IMR-90 (cell line): ENCODE results near the gene ATF7IP. TPM values are rescaled to one million over a fixed set of nuclear protein-coding genes. Genes with fewer than 3 reads are reported as not detected.

Source experiments
- ATAC-seq: fragments of 200-7000 bp; cut with Tn5 transposase; 2 replicates; pipeline ENCODE4 v1.9.1; 2020; ENCODE audit warnings: low read depth, mild to moderate bottlenecking, moderate library complexity
- BruUV-seq: library from RNA; stranded (reverse); fragments of 400-500 nt; replicated peaks from 2 replicates; lab custom pipeline; 2021; lab: Mats Ljungman, UMichigan
- CTCF ChIA-PET: fragments of 300-600 bp; formaldehyde crosslinking; extraction: SDS; loops from one replicate; lab custom pipeline; 2021; ENCODE audit warnings: antibody characterized with exemption; lab: Yijun Ruan, JAX
- POLR2A ChIA-PET: fragments of 300-600 bp; sonication (Branson Sonifier 250); formaldehyde crosslinking; loops from one replicate; lab custom pipeline; 2022; ENCODE audit warnings: antibody characterized with exemption; ENCODE audit not compliant: unreplicated experiment; lab: Charles Lee
- DNase-seq: peaks from one replicate; pipeline ENCODE4 v3.0.0; 2013
- H2AFZ ChIP-seq: replicated peaks from 2 replicates; pipeline ENCODE3; 2013; ENCODE audit warnings: low read length, mild to moderate bottlenecking; ENCODE audit not compliant: poor library complexity
- H2AK5ac ChIP-seq: 2 replicates; pipeline ENCODE4 v1.6.1; 2013; ENCODE audit warnings: low read depth, low read length, inconsistent platforms
- H2AK9ac ChIP-seq: replicated peaks from 2 replicates; pipeline ENCODE3; 2013; ENCODE audit warnings: mild to moderate bottlenecking, low read depth, low read length, moderate library complexity; ENCODE audit not compliant: poor library complexity
- H2BK120ac ChIP-seq: 2 replicates; pipeline ENCODE4 v1.6.1; 2013; ENCODE audit warnings: low read depth, low read length, inconsistent platforms
- H2BK15ac ChIP-seq: 3 replicates; pipeline ENCODE4 v1.6.1; 2013; ENCODE audit warnings: low read depth, low read length, inconsistent platforms
- H2BK20ac ChIP-seq: 2 replicates; pipeline ENCODE4 v1.6.1; 2013; ENCODE audit warnings: low read depth, mild to moderate bottlenecking, inconsistent platforms, low read length, moderate library complexity
- H2BK5ac ChIP-seq: 2 replicates; pipeline ENCODE4 v1.6.1; 2013; ENCODE audit warnings: mild to moderate bottlenecking, low read depth, low read length, inconsistent platforms; ENCODE audit not compliant: poor library complexity, severe bottlenecking
- H3K14ac ChIP-seq: replicated peaks from 2 replicates; pipeline ENCODE4 v1.6.1; 2013; ENCODE audit warnings: low read depth, low read length, inconsistent platforms
- H3K18ac ChIP-seq: 2 replicates; pipeline ENCODE4 v1.6.1; 2013; ENCODE audit warnings: low read depth, low read length, control low read depth
- H3K23ac ChIP-seq: 2 replicates; pipeline ENCODE4 v1.6.1; 2013; ENCODE audit warnings: low read depth, low read length, inconsistent platforms
- H3K27ac ChIP-seq: 2 replicates; pipeline ENCODE4 v1.5.1; 2013; ENCODE audit warnings: mild to moderate bottlenecking, control low read depth, low read length; ENCODE audit not compliant: insufficient read depth
- H3K27me3 ChIP-seq: 2 replicates; pipeline ENCODE4 v1.6.1; 2013; ENCODE audit warnings: low read length; ENCODE audit not compliant: control insufficient read depth, insufficient read depth
- H3K36me3 ChIP-seq: 2 replicates; pipeline ENCODE4 v1.6.1; 2013; ENCODE audit warnings: low read length, mixed read lengths; ENCODE audit not compliant: control insufficient read depth, insufficient read depth
- H3K4ac ChIP-seq: 2 replicates; pipeline ENCODE4 v1.6.1; 2013; ENCODE audit warnings: low read depth, low read length, inconsistent platforms
- H3K4me1 ChIP-seq: 2 replicates; pipeline ENCODE4 v1.6.1; 2013; ENCODE audit warnings: low read length, mixed read lengths; ENCODE audit not compliant: control insufficient read depth, insufficient read depth
- H3K4me2 ChIP-seq: 2 replicates; pipeline ENCODE4 v1.6.1; 2013; ENCODE audit warnings: low read depth, mild to moderate bottlenecking, control low read depth, low read length, moderate library complexity
- H3K4me3 ChIP-seq: 2 replicates; pipeline ENCODE4 v1.5.1; 2013; ENCODE audit warnings: low read depth, mild to moderate bottlenecking, control low read depth, low read length, moderate library complexity; ENCODE audit not compliant: insufficient read depth
- H3K56ac ChIP-seq: 2 replicates; pipeline ENCODE4 v1.6.1; 2013; ENCODE audit warnings: low read length, inconsistent platforms; ENCODE audit not compliant: insufficient read depth; ENCODE audit errors: extremely low read depth
- H3K79me1 ChIP-seq, 2 experiments: 2 replicates each; pipeline ENCODE4 v1.6.1; 2013; ENCODE audit warnings: low read length in 2 of 2, inconsistent platforms in 1 of 2, low read depth in 1 of 2
- H3K9ac ChIP-seq: 2 replicates; pipeline ENCODE4 v1.6.1; 2013; ENCODE audit warnings: low read depth, low read length, control low read depth
- H3K9me1 ChIP-seq: 2 replicates; pipeline ENCODE4 v1.6.1; 2013; ENCODE audit warnings: low read length, inconsistent platforms; ENCODE audit not compliant: insufficient read depth
- H3K9me3 ChIP-seq: 2 replicates; pipeline ENCODE4 v1.6.1; 2013; ENCODE audit warnings: low read length; ENCODE audit not compliant: control insufficient read depth, insufficient read depth
- H4K20me1 ChIP-seq: 2 replicates; pipeline ENCODE4 v1.6.1; 2013; ENCODE audit warnings: low read length, inconsistent platforms; ENCODE audit not compliant: insufficient read depth
- H4K5ac ChIP-seq: 2 replicates; pipeline ENCODE4 v1.6.1; 2013; ENCODE audit warnings: mild to moderate bottlenecking, low read depth, low read length, control low read depth
- H4K8ac ChIP-seq, 2 experiments: 2 replicates each; pipeline ENCODE4 v1.6.1; 2013; ENCODE audit warnings: low read depth in 2 of 2, low read length in 2 of 2, control low read depth in 1 of 2, inconsistent platforms in 1 of 2
- H4K91ac ChIP-seq: 2 replicates; pipeline ENCODE4 v1.6.1; 2013; ENCODE audit warnings: low read depth, low read length, inconsistent platforms; ENCODE audit not compliant: insufficient read depth
- BHLHE40 ChIP-seq: fragments of 150-350 bp; IDR thresholded peaks from 2 replicates; pipeline ENCODE4 v1.6.1; 2016; ENCODE audit warnings: mild to moderate bottlenecking, low read depth, low read length
- CEBPB ChIP-seq: IDR thresholded peaks from 2 replicates; pipeline ENCODE4 v1.6.1; 2012; ENCODE audit warnings: low read depth, low read length, improper control_type of control experiment
- CHD1 ChIP-seq: IDR thresholded peaks from 2 replicates; pipeline ENCODE4 v1.6.1; 2012; ENCODE audit warnings: low read depth, low read length, improper control_type of control experiment
- FOS ChIP-seq: fragments of 150-350 bp; IDR thresholded peaks from 2 replicates; pipeline ENCODE4 v1.6.1; 2016; ENCODE audit warnings: low read depth, low read length
- MAFK ChIP-seq: IDR thresholded peaks from 2 replicates; pipeline ENCODE4 v1.6.1; 2012; ENCODE audit warnings: low read depth, low read length, improper control_type of control experiment
- MAZ ChIP-seq: IDR thresholded peaks from 2 replicates; pipeline ENCODE4 v1.6.1; 2012; ENCODE audit warnings: low read depth, mild to moderate bottlenecking, low read length, improper control_type of control experiment, moderate library complexity, borderline replicate concordance
- MXI1 ChIP-seq: IDR thresholded peaks from 2 replicates; pipeline ENCODE4 v1.6.1; 2012; ENCODE audit warnings: low read depth, mild to moderate bottlenecking, low read length, moderate library complexity, borderline replicate concordance
- NFE2L2 ChIP-seq: fragments of 150-350 bp; IDR thresholded peaks from 2 replicates; pipeline ENCODE4 v1.6.1; 2016; ENCODE audit warnings: low read depth, mild to moderate bottlenecking, low read length
- POLR2A ChIP-seq: IDR thresholded peaks from 2 replicates; pipeline ENCODE4 v1.6.1; 2012; ENCODE audit warnings: mild to moderate bottlenecking, low read depth, low read length
- RAD21 ChIP-seq: IDR thresholded peaks from 2 replicates; pipeline ENCODE4 v1.6.1; 2012; ENCODE audit warnings: low read length, improper control_type of control experiment
- RCOR1 ChIP-seq: IDR thresholded peaks from 2 replicates; pipeline ENCODE4 v1.6.1; 2012; ENCODE audit warnings: mild to moderate bottlenecking, low read length, improper control_type of control experiment; ENCODE audit not compliant: insufficient replicate concordance
- RFX5 ChIP-seq: IDR thresholded peaks from 2 replicates; pipeline ENCODE4 v1.8.0; 2012; ENCODE audit warnings: low read depth, mild to moderate bottlenecking, low read length, moderate library complexity
- SMC3 ChIP-seq: fragments of 150-350 bp; IDR thresholded peaks from 2 replicates; pipeline ENCODE4 v1.6.1; 2016; ENCODE audit warnings: low read depth, mild to moderate bottlenecking, antibody characterized with exemption, low read length, moderate library complexity
- WGBS, 2 experiments: methylation state at CpG; one replicate each; pipeline versions ENCODE4 v1.1.5 to v1.1.7; 2013; ENCODE audit warnings: missing lambda C conversion rate in 2 of 2; ENCODE audit not compliant: insufficient read length in 1 of 2; ENCODE audit errors: extremely low coverage in 2 of 2; 5-methylcytosine and 5-hydroxymethylcytosine counted together
- dilution Hi-C: fragments of 300-500 bp; cut with HindIII; formaldehyde crosslinking; loops from one replicate; pipeline ENCODE4 v1.14.3; 2018; ENCODE audit warnings: low sequenced_read_pairs; ENCODE audit not compliant: unreplicated experiment
- in situ Hi-C: fragments of 300-500 bp; cut with MboI; formaldehyde crosslinking; loops from 3 replicates; pipeline ENCODE4 v1.14.3; 2019; ENCODE audit warnings: low sequenced_read_pairs, inconsistent platforms, mixed read lengths
- intact Hi-C: fragments of 100-400 bp; cut with micrococcal nuclease; formaldehyde crosslinking; loops from 2 replicates; pipeline ENCODE4 v1.10.0; 2022
- polyA plus RNA-seq, 3 experiments: library from polyadenylated mRNA; depleted of rRNA; stranded (reverse); fragments of >200 nt; gene quantifications; 2 replicates each; pipeline ENCODE4 v1.2.3, GENCODE V29; 2012; ENCODE audit warnings: low replicate concordance in 1 of 3
- total RNA-seq: library from RNA; depleted of rRNA; stranded (reverse); fragments of >200 nt; gene quantifications from 2 replicates; pipeline ENCODE4 v1.2.3, GENCODE V29; 2012
- TF ChIP-seq, protein P1 (sequence below): fragments of 150-350 bp; IDR thresholded peaks from 2 replicates; pipeline ENCODE4 v1.6.1; 2016; ENCODE audit warnings: low read depth, mild to moderate bottlenecking, low read length, moderate library complexity, borderline replicate concordance
- TF ChIP-seq, protein P2 (sequence below): fragments of 150-350 bp; IDR thresholded peaks from 2 replicates; pipeline ENCODE4 v1.6.1; 2017; ENCODE audit warnings: mild to moderate bottlenecking, antibody characterized with exemption, low read length, low read depth
- TF ChIP-seq, protein P3 (sequence below): conservative IDR thresholded peaks from 2 replicates; pipeline ENCODE4 v1.5.1; 2012; ENCODE audit warnings: mild to moderate bottlenecking, low read depth, low read length, improper control_type of control experiment

The ATF7IP gene
- total and polyA plus RNA-seq, 2 of the 4 experiments (the other 2 are of a cell fraction), result 9.4 to 22.8 TPM

DNA sequence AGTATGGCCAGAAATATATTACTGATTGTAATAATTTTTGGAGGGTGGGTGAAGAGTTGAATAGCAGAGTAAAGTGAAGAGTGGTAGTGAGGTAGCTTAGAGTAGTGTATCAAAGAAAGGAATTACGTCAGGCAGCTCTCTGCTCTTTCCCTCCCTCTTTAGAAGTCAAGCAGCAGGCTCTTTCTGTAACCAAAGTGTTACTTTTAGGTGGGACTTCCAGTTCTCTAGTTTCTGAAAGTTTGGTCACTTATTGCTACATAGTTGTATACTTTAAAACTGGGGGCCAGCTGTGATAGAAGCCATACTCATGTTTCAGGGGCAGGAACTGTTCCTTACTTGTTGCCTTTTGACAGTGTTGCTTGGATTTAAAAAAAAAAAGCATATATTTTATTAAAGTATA is 30.6 kb downstream of the ATF7IP start:
- POLR2A ChIA-PET, result no interaction called here

More for the DNA sequence above, 30.6 kb downstream of the ATF7IP start:
- Histone ChIP-seq H2BK15ac (no peak overlapping the region; the same call in 2 of the 3 replicates), H4K20me1 (no peaks in the 10 kb centered on the region), H2AK5ac (no peak overlapping the region), H2AFZ (no peak overlapping the region), H3K18ac (no peak overlapping the region), H2BK5ac (peak overlapping the region; percentile 33), H3K4me1 (peaks cover 2% of the 10 kb centered on the region; the same call in 1 of the 2 replicates), H3K23ac (no peak overlapping the region), H3K56ac (no peak overlapping the region), H2BK120ac (no peak overlapping the region), H3K9ac (no peak overlapping the region; the same call in 1 of the 2 replicates), H2AK9ac (no peak overlapping the region), H3K4me3 (no peak overlapping the region), H3K27ac (no peak overlapping the region; the same call in 1 of the 2 replicates), H3K36me3 (no peaks in the 10 kb centered on the region), H4K5ac (no peak overlapping the region), H3K9me1 (no peaks in the 10 kb centered on the region), H3K14ac (no peak overlapping the region), H3K79me1 (peaks cover 0 to 40% of the 10 kb centered on the region in 2 experiments), H4K91ac (no peak overlapping the region), H3K27me3 (no peaks in the 10 kb centered on the region), H2BK20ac (no peak overlapping the region), H4K8ac (no peak overlapping the region), H3K9me3 (no peaks in the 10 kb centered on the region; the same call in 1 of the 2 replicates), H3K4ac (no peak overlapping the region; the same call in 1 of the 2 replicates), H3K4me2 (peak overlapping the region; percentile 16; the same call in 1 of the 2 replicates)
- in situ Hi-C loops (loop anchor here (25.0 kb wide), 2 partner anchors 391 to 1534 kb away; no protein-coding TSS in a partner anchor), dilution Hi-C loops (no loop called here), intact Hi-C loops (no loop called here)
- BruUV-seq, result no TSS peak
- DNase-seq (peak; percentile 28), ATAC-seq (peak; percentile 24; the same call in 1 of the 2 replicates)
- no CpG with 5 or more reads among the region's 1 CpG for WGBS, 2 experiments
- TF ChIP-seq CHD1 (no peak), RCOR1 (no peak), MAZ (no peak), NFE2L2 (no peak), BHLHE40 (no peak), SMC3 (no peak), RAD21 (no peak), FOS (no peak), POLR2A (no peak), RFX5 (no peak), MXI1 (no peak), MAFK (no peak), CEBPB (no peak)
- TF ChIP-seq, protein P1, sequence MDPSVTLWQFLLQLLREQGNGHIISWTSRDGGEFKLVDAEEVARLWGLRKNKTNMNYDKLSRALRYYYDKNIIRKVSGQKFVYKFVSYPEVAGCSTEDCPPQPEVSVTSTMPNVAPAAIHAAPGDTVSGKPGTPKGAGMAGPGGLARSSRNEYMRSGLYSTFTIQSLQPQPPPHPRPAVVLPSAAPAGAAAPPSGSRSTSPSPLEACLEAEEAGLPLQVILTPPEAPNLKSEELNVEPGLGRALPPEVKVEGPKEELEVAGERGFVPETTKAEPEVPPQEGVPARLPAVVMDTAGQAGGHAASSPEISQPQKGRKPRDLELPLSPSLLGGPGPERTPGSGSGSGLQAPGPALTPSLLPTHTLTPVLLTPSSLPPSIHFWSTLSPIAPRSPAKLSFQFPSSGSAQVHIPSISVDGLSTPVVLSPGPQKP, result no peak
- TF ChIP-seq, protein P2, sequence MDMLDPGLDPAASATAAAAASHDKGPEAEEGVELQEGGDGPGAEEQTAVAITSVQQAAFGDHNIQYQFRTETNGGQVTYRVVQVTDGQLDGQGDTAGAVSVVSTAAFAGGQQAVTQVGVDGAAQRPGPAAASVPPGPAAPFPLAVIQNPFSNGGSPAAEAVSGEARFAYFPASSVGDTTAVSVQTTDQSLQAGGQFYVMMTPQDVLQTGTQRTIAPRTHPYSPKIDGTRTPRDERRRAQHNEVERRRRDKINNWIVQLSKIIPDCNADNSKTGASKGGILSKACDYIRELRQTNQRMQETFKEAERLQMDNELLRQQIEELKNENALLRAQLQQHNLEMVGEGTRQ, result no peak
- TF ChIP-seq, protein P3, sequence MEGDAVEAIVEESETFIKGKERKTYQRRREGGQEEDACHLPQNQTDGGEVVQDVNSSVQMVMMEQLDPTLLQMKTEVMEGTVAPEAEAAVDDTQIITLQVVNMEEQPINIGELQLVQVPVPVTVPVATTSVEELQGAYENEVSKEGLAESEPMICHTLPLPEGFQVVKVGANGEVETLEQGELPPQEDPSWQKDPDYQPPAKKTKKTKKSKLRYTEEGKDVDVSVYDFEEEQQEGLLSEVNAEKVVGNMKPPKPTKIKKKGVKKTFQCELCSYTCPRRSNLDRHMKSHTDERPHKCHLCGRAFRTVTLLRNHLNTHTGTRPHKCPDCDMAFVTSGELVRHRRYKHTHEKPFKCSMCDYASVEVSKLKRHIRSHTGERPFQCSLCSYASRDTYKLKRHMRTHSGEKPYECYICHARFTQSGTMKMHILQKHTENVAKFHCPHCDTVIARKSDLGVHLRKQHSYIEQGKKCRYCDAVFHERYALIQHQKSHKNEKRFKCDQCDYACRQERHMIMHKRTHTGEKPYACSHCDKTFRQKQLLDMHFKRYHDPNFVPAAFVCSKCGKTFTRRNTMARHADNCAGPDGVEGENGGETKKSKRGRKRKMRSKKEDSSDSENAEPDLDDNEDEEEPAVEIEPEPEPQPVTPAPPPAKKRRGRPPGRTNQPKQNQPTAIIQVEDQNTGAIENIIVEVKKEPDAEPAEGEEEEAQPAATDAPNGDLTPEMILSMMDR, result no peak
- CTCF ChIA-PET, result interaction anchor here (2.4 kb wide), 1 partner anchor 11 kb away, joined by 6 read pairs; no protein-coding TSS in a partner anchor
